Keratinocyte (primary cell): ENCODE data around the gene TAS1R2.

Experiments used
- EZH2 ChIP-seq: IDR thresholded peaks from one replicate; pipeline ENCODE4 v1.6.1; 2012; ENCODE audit warnings: inconsistent platforms, mild to moderate bottlenecking, low read length, moderate library complexity
- TF ChIP-seq, protein P1 (sequence below), 3 experiments: IDR thresholded peaks in 1 of 3; conservative IDR thresholded peaks in 1 of 3; optimal IDR thresholded peaks in 1 of 3; 2 replicates in 2 of 3; 3 replicates in 1 of 3; pipeline versions ENCODE3 to v1.5.1; 2011; ENCODE audit warnings: low read length in 3 of 3, mild to moderate bottlenecking in 3 of 3, moderate library complexity in 2 of 3, control low read depth in 1 of 3, inconsistent platforms in 1 of 3; ENCODE audit not compliant: insufficient read depth in 2 of 3; ENCODE audit errors: extremely low read depth in 1 of 3

DNA sequence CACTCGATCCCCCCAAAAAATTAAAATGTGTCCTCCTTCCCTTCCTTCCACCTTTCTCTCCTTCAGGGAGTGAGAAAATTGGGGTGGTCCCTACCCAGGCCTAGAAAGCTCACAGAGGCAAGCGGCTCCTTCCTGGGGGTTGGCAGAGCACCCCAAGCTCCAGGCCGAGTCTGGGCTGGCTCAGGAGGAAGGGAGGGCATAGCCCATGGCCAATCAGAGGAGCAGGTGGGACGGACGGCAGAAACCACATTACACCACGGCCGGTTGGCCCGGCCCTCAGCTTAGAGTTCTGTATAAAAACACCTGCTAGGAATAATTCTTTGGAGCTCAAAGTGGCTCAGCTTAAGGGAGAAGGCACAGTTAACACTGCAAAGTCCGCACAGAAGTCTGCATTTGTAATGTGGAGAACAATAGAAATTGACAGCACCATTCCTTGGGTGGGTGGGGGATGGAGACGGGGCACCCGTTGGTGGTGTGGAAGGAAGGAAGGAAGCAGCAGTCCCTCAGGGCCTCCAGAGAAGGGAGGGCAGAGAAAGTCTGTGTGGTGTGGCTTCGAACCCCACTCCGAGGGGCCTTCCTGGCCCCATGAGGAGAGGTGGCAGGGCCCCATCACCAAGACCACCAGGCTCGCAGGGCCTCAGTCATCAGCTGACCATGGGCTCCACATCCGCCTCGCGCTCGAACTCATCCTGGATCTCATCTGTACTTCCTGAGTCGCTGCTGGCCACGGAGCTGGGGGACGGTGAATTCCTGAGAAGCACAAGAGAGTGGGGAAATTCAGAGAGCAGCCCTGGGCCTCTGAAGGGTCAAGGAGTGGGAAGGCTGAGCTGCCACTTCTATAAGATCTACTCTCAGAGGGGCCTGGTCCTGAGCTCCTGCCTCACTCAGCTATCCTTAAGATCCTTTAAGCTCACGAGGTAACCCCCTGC is 48.7 kb upstream of the TAS1R2 start:
- TF ChIP-seq, protein P1, sequence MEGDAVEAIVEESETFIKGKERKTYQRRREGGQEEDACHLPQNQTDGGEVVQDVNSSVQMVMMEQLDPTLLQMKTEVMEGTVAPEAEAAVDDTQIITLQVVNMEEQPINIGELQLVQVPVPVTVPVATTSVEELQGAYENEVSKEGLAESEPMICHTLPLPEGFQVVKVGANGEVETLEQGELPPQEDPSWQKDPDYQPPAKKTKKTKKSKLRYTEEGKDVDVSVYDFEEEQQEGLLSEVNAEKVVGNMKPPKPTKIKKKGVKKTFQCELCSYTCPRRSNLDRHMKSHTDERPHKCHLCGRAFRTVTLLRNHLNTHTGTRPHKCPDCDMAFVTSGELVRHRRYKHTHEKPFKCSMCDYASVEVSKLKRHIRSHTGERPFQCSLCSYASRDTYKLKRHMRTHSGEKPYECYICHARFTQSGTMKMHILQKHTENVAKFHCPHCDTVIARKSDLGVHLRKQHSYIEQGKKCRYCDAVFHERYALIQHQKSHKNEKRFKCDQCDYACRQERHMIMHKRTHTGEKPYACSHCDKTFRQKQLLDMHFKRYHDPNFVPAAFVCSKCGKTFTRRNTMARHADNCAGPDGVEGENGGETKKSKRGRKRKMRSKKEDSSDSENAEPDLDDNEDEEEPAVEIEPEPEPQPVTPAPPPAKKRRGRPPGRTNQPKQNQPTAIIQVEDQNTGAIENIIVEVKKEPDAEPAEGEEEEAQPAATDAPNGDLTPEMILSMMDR (optimal IDR thresholded peaks at IDR 0.05 in 1 of 3, IDR thresholded peaks at IDR 0.05 in 1 of 3, conservative IDR thresholded peaks at IDR 0.05 in 1 of 3; ENCODE audit: extremely low read depth in 1 of 3, insufficient read depth in 2 of 3, low read length in 3 of 3) = no peak
- TF ChIP-seq EZH2 = no peak
